ENCODE measurements around the gene EPHA5.

GRCh38 chr4:65383589-65384305, 286.5 kb downstream of the EPHA5 start:
- TF ChIP-seq POLR2AphosphoS5 (IDR thresholded peaks at IDR 0.05) (no peak), EP300 (IDR thresholded peaks at IDR 0.05) (no peak)
